Umbilical cord (tissue), 2 donors: ENCODE data around the gene HES1. TPM values are rescaled to one million over a fixed set of nuclear protein-coding genes. Genes with fewer than 3 reads are reported as not detected.
"Not testable (repeated sequence)": the region's sequence is repeated elsewhere in the genome, so short reads cannot be mapped to it uniquely, and the experiment has no call there.

Experiments used
- DNase-seq: peaks from one replicate; pipeline ENCODE4 v3.0.0-alpha.2; 2015; ENCODE audit warnings: low spot score
- total RNA-seq: library from RNA; depleted of rRNA; stranded (reverse); fragments of >200 nt; gene quantifications from one replicate; pipeline ENCODE4 v1.2.3, GENCODE V29; 2014; ENCODE audit warnings: low replicate concordance; ENCODE audit not compliant: insufficient read depth

The HES1 gene
- total RNA-seq, 1 donor from 2014 or later: 10.1 TPM

DNA sequence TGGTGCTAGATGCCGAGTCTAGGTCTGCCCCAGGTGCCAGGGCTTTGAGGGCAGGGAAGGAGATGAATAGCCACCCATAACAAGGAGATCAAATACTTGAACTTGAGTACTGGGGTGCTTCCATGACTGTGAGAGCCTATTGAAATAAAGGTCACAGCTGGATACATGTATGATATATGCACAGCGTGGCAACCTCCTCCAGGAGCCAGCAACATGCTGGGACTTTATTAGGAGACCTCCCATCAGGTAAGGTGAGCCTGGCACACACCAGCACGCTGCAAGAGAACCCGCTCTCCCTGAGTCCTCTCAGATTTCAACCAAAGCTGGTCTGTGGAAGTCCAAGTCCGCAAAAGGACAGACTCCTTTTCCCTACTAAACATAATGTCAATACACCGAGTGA is 10.5 kb upstream of the HES1 start:
- no peak for DNase-seq

DNA sequence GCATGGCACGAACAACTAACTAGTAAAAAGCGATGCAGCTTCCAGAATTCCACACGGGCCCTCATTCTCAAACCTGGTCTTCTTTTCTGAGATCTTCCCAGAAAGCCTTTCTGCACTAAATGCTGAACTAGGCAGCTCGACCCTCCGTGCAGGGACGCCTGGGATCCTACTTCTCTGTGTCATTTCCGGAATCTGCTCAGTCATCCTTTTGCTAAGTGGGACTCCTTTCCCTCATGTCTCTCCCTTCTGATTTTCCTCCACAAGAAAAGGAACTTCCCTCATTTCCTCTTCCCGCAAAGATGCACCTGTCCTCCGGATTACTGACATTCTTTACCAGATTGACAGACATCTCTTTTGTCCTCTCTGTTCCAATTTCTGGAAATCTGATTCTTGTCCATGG is 9.2 kb upstream of the HES1 start:
- DNase-seq: no peak

DNA sequence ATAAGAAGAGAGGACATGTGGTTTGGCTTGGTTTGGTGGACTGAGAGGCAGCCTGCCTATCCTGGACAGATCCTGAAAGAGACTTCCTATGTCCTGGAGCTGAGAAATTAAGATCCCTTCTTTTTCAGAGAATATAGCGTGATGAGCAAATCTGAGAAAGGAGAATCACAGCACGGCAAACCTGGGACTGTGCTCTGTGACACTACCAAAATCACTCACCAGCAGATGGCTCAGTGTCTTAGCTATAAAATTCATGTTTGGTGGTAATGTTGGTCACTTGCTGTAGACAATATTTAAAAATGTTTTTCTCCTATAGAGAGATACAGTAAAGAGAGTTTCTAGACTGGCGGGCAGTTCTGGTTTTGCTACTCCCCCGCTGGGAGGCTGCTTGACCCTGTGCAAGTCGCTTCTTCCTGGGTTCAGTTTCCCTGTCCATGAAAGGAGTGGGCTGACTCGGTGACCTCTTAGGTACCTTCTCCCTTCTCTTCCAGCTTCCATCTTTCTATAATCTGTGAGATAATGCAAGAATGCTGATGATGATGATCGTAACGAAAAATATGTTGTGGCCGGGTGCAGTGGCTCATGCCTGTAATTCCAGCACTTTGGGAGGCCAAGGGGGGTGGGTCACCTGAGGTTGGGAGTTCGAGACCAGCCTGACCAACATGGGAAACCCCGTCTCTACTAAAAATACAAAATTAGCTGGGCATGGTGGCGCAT is 7.6 kb upstream of the HES1 start:
- no peak for DNase-seq

DNA sequence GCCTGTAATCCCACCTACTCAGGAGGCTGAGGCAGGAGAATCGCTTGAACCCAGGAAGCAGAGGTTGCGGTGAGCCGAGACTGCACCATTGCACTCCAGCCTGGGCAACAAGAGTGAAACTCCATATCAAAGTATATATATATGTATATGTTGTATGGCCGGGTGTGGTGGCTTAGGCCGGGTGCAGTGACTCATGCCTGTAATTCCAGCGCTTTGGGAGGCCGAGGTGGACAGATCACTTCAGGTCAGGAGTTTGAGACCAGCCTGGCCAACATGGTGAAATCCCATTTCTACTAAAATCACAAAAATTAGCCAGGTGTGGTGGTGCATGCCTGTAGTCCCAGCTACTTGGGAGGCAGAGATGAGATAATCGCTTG is 7.0 kb upstream of the HES1 start:
- not testable (repeated sequence) for DNase-seq

DNA sequence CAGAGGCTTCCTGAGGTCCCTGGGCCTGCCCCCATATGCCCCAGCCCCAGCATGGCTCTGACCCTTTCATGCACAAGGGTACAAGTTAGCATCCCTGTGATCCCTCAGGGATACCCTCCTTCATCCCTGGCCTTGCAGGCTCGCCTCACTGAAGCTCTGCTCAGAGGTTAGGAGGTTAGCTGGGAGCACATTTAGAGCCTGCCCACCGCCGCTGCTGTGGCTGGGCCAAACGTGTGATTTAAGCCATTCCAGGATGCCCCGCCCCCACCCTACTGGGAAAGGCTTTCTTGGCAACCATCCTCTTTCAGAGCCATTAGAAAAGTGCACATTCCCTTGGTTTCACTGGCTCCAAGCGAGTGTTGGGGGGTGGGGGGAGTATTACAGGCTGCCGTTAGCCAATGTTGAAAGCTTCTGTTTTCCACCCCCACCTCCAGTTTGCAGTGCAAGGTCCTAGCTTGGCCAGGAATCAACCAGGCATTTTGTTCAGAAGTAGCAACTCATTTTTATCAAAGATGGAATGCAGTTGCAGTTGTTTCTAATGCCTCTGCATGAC is 6.3 kb upstream of the HES1 start:
- peak; percentile 87 for DNase-seq

DNA sequence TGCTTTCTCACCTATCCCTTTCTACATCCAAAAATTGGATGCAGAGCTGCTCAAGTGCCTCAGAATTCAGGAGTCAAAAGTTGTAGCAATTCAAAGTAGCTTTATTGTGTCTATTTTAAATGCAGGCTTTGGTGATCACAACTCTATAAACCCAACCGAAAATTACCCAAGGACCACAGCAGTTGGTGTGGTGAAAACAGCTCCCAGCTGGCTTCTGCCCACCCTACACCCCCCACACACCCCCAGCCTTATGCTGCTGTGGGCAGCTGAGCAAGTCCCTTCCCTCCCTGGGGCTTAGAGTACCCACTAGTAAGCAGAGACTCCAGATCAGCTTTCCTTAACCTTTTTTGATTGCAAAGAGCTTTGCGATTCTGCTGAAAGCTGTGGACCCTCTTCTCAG is 5.8 kb upstream of the HES1 start:
- no peak for DNase-seq

- peak; percentile 63 for DNase-seq
Observed at GRCh38 chr3:194130807-194131589, 5.0 kb upstream of the HES1 start.

GRCh38 chr3:194132465-194133286 is 3.3 kb upstream of the HES1 start:
- peak; percentile 12 for DNase-seq

DNA sequence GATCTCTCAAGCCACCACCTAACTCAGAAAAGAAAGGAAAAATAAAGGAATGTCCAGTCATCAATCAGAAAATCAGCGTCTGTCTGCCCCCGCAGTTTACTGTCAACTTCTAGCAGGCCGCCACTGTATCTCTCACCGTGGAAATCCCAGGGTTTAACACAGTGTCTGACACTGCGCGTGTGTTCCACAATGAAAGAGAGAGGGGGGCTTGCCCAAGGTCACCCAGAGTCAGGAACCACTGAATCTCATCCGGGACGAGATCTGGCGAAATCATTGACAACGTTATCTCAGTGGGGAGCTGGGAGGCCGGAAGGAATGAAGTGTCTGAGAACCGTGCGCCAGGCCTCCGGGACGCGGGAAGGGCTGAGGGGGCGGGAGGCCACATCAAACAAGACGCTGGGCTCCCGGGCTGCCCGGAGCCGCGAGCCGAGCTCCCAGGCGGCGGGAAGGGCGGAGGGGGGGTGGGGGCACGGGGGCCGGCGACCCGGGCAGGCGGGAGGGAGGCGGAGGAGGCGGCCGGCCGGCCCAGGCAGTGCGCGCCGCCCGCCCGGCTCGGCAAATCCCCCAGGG is 2.2 kb upstream of the HES1 start:
- DNase-seq: peak; percentile 74

DNA sequence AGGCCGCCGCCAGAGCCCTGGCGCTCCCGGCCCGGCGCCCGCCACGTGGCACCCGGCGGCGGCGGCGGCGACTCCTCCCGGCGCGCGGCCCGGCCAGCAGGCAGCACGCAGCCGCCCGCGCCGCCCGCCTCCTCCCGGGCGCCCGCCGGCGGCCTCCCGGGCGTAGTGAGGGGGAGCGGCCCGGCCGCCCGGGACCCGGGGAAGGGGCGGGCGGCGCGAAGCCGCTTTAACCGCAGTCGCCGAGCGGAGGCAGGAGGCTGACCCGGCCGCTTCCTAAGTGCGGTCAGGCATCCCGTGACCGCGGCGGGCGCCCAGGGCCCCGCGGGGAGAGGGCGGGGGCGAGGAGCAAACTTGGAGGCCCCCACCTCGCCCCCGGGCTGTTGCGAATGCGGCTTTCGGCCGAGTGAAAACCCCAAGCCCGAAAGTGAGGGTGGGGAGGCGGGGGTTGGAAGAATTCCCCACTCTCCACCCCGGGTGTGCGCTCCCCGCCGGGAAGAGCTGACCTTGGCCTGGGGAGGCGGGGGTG is 1.7 kb upstream of the HES1 start:
- no peak for DNase-seq

- peak; percentile 97 for DNase-seq
Observed at GRCh38 chr3:194134757-194135515, 1.0 kb upstream of the HES1 start.

DNA sequence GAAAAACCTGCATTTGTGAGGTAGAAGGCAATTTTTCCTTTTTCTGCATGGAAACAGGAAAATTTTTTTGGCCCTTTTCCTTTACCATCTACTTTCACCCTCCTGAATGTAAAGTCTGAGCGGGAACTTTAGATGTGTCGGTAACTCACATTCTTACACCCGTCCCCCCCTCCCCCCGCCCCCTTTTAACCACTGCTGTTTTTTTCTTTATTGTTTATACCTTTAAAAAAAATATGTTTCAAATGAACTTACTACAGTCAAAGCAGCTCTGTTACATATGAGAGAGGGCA is 487 bp upstream of the HES1 start:
- no peak for DNase-seq

DNA sequence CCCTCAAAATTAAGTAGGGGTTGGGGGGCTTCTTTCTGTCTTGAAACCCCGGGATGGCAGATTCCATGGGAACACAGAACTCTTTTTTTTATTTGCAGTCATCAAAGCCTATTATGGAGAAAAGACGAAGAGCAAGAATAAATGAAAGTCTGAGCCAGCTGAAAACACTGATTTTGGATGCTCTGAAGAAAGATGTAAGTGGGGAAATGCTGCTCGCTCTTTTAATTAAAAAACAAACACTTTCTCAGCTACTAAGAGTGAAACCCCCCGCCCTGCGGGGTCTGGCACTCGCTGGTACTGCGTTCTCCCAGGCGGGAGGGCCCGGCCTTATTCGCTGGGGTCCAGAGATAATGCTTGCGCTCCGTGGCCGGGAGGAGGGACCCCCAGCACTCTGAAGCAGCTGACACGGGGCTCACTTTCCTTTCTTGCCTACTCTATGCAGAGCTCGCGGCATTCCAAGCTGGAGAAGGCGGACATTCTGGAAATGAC is 615 bp downstream of the HES1 start:
- DNase-seq: peak; percentile 39

- DNase-seq: peak; percentile 80
Observed at GRCh38 chr3:194137008-194137505, 1.1 kb downstream of the HES1 start.

DNA sequence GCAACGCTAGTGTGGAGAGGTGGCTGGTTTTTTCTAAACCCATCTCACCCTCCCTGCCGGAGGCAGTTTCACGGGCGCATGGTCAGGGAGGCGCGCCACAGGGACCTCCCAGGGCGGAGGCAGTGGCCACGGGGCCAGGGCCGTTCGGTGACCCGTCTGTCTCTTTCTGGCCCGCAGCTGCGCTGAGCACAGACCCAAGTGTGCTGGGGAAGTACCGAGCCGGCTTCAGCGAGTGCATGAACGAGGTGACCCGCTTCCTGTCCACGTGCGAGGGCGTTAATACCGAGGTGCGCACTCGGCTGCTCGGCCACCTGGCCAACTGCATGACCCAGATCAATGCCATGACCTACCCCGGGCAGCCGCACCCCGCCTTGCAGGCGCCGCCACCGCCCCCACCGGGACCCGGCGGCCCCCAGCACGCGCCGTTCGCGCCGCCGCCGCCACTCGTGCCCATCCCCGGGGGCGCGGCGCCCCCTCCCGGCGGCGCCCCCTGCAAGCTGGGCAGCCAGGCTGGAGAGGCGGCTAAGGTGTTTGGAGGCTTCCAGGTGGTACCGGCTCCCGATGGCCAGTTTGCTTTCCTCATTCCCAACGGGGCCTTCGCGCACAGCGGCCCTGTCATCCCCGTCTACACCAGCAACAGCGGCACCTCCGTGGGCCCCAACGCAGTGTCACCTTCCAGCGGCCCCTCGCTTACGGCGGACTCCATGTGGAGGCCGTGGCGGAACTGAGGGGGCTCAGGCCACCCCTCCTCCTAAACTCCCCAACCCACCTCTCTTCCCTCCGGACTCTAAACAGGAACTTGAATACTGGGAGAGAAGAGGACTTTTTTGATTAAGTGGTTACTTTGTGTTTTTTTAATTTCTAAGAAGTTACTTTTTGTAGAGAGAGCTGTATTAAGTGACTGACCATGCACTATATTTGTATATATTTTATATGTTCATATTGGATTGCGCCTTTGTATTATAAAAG is 1.8 kb downstream of the HES1 start:
- DNase-seq: peak; percentile 59

- peak; percentile 90 for DNase-seq
Observed at GRCh38 chr3:194138732-194139070, 2.8 kb downstream of the HES1 start.

DNA sequence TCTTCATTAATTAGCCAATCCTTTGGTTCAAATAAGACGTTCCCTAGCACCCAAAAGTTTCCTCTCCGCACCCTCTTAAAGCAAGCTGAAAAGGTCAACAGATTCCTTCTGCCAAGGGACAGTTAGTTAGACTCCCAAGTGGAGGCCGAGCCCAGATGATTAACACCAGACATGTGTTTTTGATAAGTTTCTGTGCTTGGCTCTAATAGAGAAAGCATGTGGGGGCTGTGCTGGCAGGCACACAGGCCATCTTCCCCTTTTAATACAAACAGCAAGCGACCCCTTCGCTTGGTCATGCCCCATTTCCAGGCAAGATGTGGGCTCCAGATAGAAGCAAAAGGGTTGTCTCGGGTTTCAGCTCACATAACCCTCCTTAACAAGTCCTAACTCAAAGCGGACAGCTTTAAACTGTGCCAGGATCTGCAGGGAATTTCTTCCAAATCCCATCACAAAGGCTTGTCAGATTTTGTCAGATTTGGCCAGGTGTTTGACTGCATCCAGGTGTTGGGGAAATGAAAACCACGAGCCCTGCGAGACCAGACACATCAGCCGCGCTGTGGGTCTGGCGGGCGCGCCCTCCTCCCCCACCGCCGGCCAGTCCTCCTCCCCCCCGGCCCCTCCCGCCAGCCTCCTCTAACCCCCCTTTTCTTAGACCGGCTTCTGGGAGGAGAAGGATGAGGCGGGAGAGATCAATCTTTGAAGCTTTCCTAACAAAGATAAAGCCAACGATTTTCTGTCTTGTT is 3.3 kb downstream of the HES1 start:
- DNase-seq: peak; percentile 87

DNA sequence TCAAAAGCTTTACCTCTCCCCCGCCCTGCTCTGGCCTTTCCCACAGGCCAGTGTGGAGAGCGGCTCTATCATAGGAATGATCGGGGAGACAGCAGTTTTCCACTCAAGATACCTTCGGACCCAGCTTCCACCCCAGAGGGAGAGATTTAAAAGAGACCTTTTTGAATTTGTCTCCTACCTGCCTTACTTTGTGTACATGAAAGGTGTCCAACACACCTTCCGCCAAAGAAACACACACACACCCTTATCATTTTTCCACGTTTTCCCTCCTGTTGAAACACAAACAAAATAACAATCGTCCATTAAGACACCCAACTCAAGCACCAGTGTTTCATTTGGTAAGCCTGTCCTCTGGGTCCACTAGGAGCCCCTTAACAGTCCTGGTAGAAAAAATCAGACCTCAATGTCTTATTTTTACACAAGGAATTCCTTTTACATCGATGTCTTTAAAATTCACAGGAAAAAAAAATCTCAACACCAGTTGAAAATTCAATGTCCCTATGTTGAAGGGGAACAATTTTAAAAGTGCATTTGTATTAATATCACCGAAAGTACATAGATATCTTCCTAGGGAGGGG is 4.0 kb downstream of the HES1 start:
- no peak for DNase-seq
